Sigmoid colon (tissue), 7 donors: ENCODE measurements around the gene RBM38. TPM values are rescaled to one million over a fixed set of nuclear protein-coding genes. Genes with fewer than 3 reads are reported as not detected.

Experiments
- DNase-seq: peaks from one replicate; pipeline ENCODE4 v3.0.0-alpha.2; 2019
- H3K27ac ChIP-seq, 4 donors: fragments of 200-600 bp; sonication (generic); one replicate each; pipeline ENCODE4 v1.5.1; 2016 to 2019; ENCODE audit warnings: mild to moderate bottlenecking in 1 of 4
- H3K27me3 ChIP-seq, 3 donors: fragments of 200-600 bp; sonication (generic); one replicate each; pipeline ENCODE4 v1.5.1; 2019; ENCODE audit warnings: mild to moderate bottlenecking in 1 of 3
- H3K36me3 ChIP-seq, 4 donors: fragments of 200-600 bp; sonication (generic); one replicate each; pipeline ENCODE4 v1.5.1; 2016 to 2019
- H3K4me1 ChIP-seq, 4 donors: fragments of 200-600 bp; sonication (generic); one replicate each; pipeline ENCODE4 v1.5.1; 2017 to 2019
- H3K4me3 ChIP-seq, 4 donors: fragments of 200-600 bp; sonication (generic); one replicate each; pipeline ENCODE4 v1.5.1; 2017 to 2019; ENCODE audit warnings: mild to moderate bottlenecking in 2 of 4, moderate library complexity in 1 of 4
- H3K9me3 ChIP-seq, 4 donors: fragments of 200-600 bp in 3 of 4; sonication (generic) in 3 of 4; one replicate each; pipeline versions ENCODE4 v1.5.1 to v1.6.1; 2013 to 2019
- EP300 ChIP-seq, 4 donors: sonication (generic); formaldehyde crosslinking; IDR thresholded peaks; one replicate each; pipeline ENCODE4 v1.6.1; 2017; ENCODE audit warnings: antibody characterized with exemption in 4 of 4
- POLR2A ChIP-seq, 2 donors: fragments of 450-650 bp; IDR thresholded peaks; one replicate each; pipeline ENCODE4 v1.6.1; 2016; ENCODE audit warnings: antibody characterized with exemption in 2 of 2, mild to moderate bottlenecking in 2 of 2, moderate library complexity in 2 of 2
- POLR2AphosphoS5 ChIP-seq, 4 donors: sonication (generic); formaldehyde crosslinking; IDR thresholded peaks; one replicate each; pipeline ENCODE4 v1.6.1; 2017; ENCODE audit warnings: antibody characterized with exemption in 4 of 4
- WGBS, 2 donors: extraction: QIAGEN DNeasy Blood & Tissue Kit; methylation state at CpG; one replicate each; pipeline ENCODE4 v1.1.7; 2013; 5-methylcytosine and 5-hydroxymethylcytosine counted together
- intact Hi-C: fragments of 100-400 bp; cut with DNase I; formaldehyde crosslinking; loops from one replicate; pipeline ENCODE4 v1.15.1; 2023
- polyA plus RNA-seq, 3 donors: library from polyadenylated mRNA; stranded (reverse); fragments of 200-250 nt; gene quantifications; one replicate each; pipeline ENCODE4 v1.2.3, GENCODE V29; 2013
- total RNA-seq, 4 donors: library from RNA; depleted of rRNA; stranded (reverse); fragments of >200 nt; gene quantifications; one replicate each; pipeline ENCODE4 v1.1.0, GENCODE V29; 2016
- TF ChIP-seq, protein P1 (sequence below), 4 experiments: fragments of 450-650 bp in 3 of 4; fragments of 200-600 bp in 1 of 4; IDR thresholded peaks; one replicate each; pipeline ENCODE4 v1.5.1; 2016 to 2019; ENCODE audit warnings: antibody characterized with exemption in 4 of 4, mild to moderate bottlenecking in 3 of 4, moderate library complexity in 2 of 4
- donor health status: healthy with polysubstance abuse.
- donor health status: Bipolar disorder and iron deficiency.
- donor health status: healthy.

Gene RBM38
- total and polyA plus RNA-seq, 7 donors, result 31.4 to 94.2 (median 59.9) TPM

GRCh38 chr20:57408536-57409233 is 17.5 kb downstream of the RBM38 start:
- Histone ChIP-seq H3K27ac (peak overlapping the region; percentile 83 to 98 (median 98)), H3K9me3 (no peaks in the 10 kb centered on the region), H3K36me3 (peaks cover 27 to 60% (median 46%) of the 10 kb centered on the region in 4 donors), H3K4me3 (no peak overlapping the region), H3K27me3 (no peaks in the 10 kb centered on the region), H3K4me1 (peaks cover 0 to 87% (median 69%) of the 10 kb centered on the region in 4 donors)
- DNase-seq, result no peak
- TF ChIP-seq POLR2A (IDR thresholded peaks at IDR 0.05), result no peak
- peak in 1 of 4 donors; percentile 15 for TF ChIP-seq POLR2AphosphoS5 (IDR thresholded peaks at IDR 0.05)
- intact Hi-C loops, result no loop called here
- 88 to 89% methylated on average over 29 of the region's 29 CpGs for WGBS, 2 donors

DNA sequence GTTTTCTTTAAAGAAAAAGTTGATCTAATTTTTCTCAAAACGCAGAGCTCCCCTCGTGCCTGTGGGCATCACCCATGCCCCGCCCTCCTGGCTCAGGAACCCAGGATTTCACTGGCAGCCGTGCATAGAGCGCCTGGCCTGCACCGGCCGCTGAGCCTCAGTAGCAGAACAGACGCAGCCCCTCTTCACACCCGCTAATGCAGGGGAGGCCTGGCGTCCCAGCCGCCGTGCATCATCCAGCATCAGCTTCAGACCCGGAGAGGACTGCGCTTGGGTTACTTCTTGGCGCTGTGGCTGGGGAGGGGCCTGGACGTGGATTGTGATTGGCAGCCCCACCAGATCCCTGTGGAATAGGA is 18.1 kb downstream of the RBM38 start:
- Histone ChIP-seq H3K4me3 (no peak overlapping the region), H3K36me3 (peaks cover 22 to 54% (median 40%) of the 10 kb centered on the region in 4 donors), H3K27me3 (no peaks in the 10 kb centered on the region), H3K9me3 (no peaks in the 10 kb centered on the region), H3K27ac (peak overlapping the region; percentile 83 to 98 (median 98)), H3K4me1 (peaks cover 0 to 81% (median 65%) of the 10 kb centered on the region in 4 donors)
- intact Hi-C loops, result no loop called here
- no peak for DNase-seq
- WGBS, 2 donors, result 83 to 86% methylated on average over 16 of the region's 16 CpGs
- TF ChIP-seq, protein P1, sequence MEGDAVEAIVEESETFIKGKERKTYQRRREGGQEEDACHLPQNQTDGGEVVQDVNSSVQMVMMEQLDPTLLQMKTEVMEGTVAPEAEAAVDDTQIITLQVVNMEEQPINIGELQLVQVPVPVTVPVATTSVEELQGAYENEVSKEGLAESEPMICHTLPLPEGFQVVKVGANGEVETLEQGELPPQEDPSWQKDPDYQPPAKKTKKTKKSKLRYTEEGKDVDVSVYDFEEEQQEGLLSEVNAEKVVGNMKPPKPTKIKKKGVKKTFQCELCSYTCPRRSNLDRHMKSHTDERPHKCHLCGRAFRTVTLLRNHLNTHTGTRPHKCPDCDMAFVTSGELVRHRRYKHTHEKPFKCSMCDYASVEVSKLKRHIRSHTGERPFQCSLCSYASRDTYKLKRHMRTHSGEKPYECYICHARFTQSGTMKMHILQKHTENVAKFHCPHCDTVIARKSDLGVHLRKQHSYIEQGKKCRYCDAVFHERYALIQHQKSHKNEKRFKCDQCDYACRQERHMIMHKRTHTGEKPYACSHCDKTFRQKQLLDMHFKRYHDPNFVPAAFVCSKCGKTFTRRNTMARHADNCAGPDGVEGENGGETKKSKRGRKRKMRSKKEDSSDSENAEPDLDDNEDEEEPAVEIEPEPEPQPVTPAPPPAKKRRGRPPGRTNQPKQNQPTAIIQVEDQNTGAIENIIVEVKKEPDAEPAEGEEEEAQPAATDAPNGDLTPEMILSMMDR (IDR thresholded peaks at IDR 0.05), result no peak
- peak in 2 of 4 donors; percentile 47 to 56 for TF ChIP-seq POLR2AphosphoS5 (IDR thresholded peaks at IDR 0.05)

DNA sequence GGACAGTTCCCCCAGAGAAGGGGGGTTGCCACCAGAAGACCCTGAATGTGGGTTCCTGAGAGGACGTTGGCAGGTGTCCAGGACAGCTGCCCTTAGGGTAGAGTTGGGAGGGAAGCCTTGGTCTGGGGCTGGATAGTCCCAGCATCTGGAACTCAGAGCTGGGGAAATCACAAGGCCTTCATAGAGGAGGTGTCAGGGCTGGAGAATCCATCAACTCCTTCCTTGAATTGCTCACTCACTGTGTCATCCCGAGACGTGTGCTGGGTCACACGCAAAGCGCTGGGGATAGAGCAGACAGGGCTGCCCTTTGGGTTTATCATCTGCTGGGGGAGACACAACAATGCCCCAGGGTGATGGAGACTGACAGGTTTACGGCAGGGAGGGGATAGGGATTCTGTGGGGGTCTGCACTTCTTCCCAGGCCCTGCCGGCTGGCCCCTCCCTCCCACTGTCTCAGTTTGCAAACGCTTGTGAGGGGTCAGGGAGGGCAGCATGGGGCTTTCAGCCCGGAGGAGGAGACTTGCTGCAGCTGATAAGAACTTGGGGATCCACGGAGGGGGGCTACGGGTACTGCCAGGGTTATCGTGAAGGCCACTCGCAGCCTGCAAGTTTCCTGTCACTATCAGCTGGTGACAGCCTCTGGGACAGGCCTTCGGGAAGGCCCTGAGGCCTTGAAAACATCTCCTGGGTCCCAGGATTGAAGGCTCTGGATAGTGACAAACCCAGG is 18.6 kb downstream of the RBM38 start:
- DNase-seq, result no peak
- Histone ChIP-seq H3K4me3 (no peak overlapping the region), H3K36me3 (peaks cover 17 to 48% (median 37%) of the 10 kb centered on the region in 4 donors), H3K4me1 (peaks cover 0 to 81% (median 65%) of the 10 kb centered on the region in 4 donors), H3K9me3 (no peaks in the 10 kb centered on the region), H3K27ac (peak overlapping the region; percentile 83 to 98 (median 98)), H3K27me3 (no peaks in the 10 kb centered on the region)
- intact Hi-C loops, result no loop called here
- no peak for TF ChIP-seq POLR2AphosphoS5 (IDR thresholded peaks at IDR 0.05)
- TF ChIP-seq POLR2A (IDR thresholded peaks at IDR 0.05), result no peak
- TF ChIP-seq, protein P1 (IDR thresholded peaks at IDR 0.05), result no peak
- TF ChIP-seq EP300 (IDR thresholded peaks at IDR 0.05), result no peak
- 64 to 77% methylated on average over 14 of the region's 14 CpGs for WGBS, 2 donors

GRCh38 chr20:57410398-57410920 is 19.3 kb downstream of the RBM38 start:
- intact Hi-C loops, result no loop called here
- no peaks in the 10 kb centered on the region for H3K9me3 ChIP-seq
- peak in 2 of 4 donors; percentile 2 to 32 for TF ChIP-seq POLR2AphosphoS5 (IDR thresholded peaks at IDR 0.05)
- TF ChIP-seq POLR2A (IDR thresholded peaks at IDR 0.05), result no peak
- peaks cover 15 to 42% (median 32%) of the 10 kb centered on the region in 4 donors for H3K36me3 ChIP-seq
- H3K4me1 ChIP-seq, result peaks cover 0 to 81% (median 65%) of the 10 kb centered on the region in 4 donors
- no peaks in the 10 kb centered on the region for H3K27me3 ChIP-seq
- 70 to 84% methylated on average over 15 of the region's 15 CpGs for WGBS, 2 donors
- no peak for DNase-seq
- H3K27ac ChIP-seq, result peak overlapping the region; percentile 83 to 98 (median 98)
- H3K4me3 ChIP-seq, result no peak overlapping the region

- WGBS, 2 donors, result 84 to 90% methylated on average over 5 of the region's 5 CpGs
- Histone ChIP-seq H3K27ac (peak overlapping the region in 3 of 4 donors; percentile 97 to 98 (median 98)), H3K9me3 (no peaks in the 10 kb centered on the region), H3K27me3 (no peaks in the 10 kb centered on the region), H3K36me3 (peaks cover 15 to 37% (median 27%) of the 10 kb centered on the region in 4 donors), H3K4me1 (peaks cover 0 to 77% (median 64%) of the 10 kb centered on the region in 4 donors), H3K4me3 (no peak overlapping the region)
- no peak for DNase-seq
- intact Hi-C loops, result no loop called here
- TF ChIP-seq, protein P1 (IDR thresholded peaks at IDR 0.05), result no peak
- TF ChIP-seq POLR2AphosphoS5 (IDR thresholded peaks at IDR 0.05), result peak in 1 of 4 donors; percentile 1
Observed at GRCh38 chr20:57410924-57411323, 19.7 kb downstream of the RBM38 start.
